Endothelial cell of umbilical vein (primary cell): ENCODE measurements around the gene SIPA1. TPM values are rescaled to one million over a fixed set of nuclear protein-coding genes. Genes with fewer than 3 reads are reported as not detected.

Source experiments
- BruUV-seq: library from RNA; stranded (reverse); fragments of 400-500 nt; replicated peaks from 2 replicates; lab custom pipeline; 2021; lab: Mats Ljungman, UMichigan
- CTCF ChIA-PET: fragments of 300-600, 350-600 bp; sonication (Branson Sonifier 250); formaldehyde crosslinking; loops from one replicate; lab custom pipeline; 2021; ENCODE audit warnings: antibody characterized with exemption, inconsistent platforms; lab: Charles Lee
- POLR2A ChIA-PET: fragments of 300-600, 350-600 bp; sonication (Branson Sonifier 250); formaldehyde crosslinking; loops from one replicate; lab custom pipeline; 2021; ENCODE audit warnings: antibody characterized with exemption, inconsistent platforms; lab: Charles Lee
- DNase-seq: peaks from one replicate; pipeline ENCODE4 v3.0.0-alpha.2; 2011; ENCODE audit warnings: low read depth, low spot score
- FAIRE-seq: peaks from 2 replicates; lab custom pipeline; 2011; peaks lifted over from hg19 to GRCh38; lab: Jason Lieb, UNC
- H2AFZ ChIP-seq: 2 replicates; pipeline ENCODE4 v1.6.0; 2012; ENCODE audit warnings: low read depth, low read length, control low read depth, inconsistent platforms
- H3K27ac ChIP-seq: 2 replicates; pipeline ENCODE4 v1.5.1; 2011; ENCODE audit warnings: low read depth, mild to moderate bottlenecking, control low read depth, low read length, moderate library complexity; ENCODE audit not compliant: insufficient read depth
- H3K27me3 ChIP-seq, 2 experiments: 2 replicates each; pipeline versions ENCODE4 v1.6.0 to v1.6.1; 2011; ENCODE audit warnings: low read length in 2 of 2, mixed read lengths in 1 of 2; ENCODE audit not compliant: control insufficient read depth in 2 of 2, insufficient read depth in 2 of 2
- H3K36me3 ChIP-seq, 2 experiments: 2 replicates in 1 of 2; 3 replicates in 1 of 2; pipeline ENCODE4 v1.5.1; 2011; ENCODE audit warnings: low read length in 2 of 2, mild to moderate bottlenecking in 1 of 2, moderate library complexity in 1 of 2; ENCODE audit not compliant: control insufficient read depth in 2 of 2, insufficient read depth in 2 of 2; ENCODE audit errors: extremely low read depth in 1 of 2
- H3K4me1 ChIP-seq: 3 replicates; pipeline ENCODE4 v1.5.1; 2011; ENCODE audit warnings: mild to moderate bottlenecking, low read length; ENCODE audit not compliant: control insufficient read depth, insufficient read depth; ENCODE audit errors: extremely low read depth
- H3K4me2 ChIP-seq: 2 replicates; pipeline ENCODE4 v1.6.1; 2011; ENCODE audit warnings: low read length, control low read depth, mixed read lengths; ENCODE audit not compliant: insufficient read depth
- H3K4me3 ChIP-seq, 3 experiments: fragments of 200-600 bp in 1 of 3; sonication (generic), shearing (Covaris generic) in 1 of 3; replicated peaks in 1 of 3; 2 replicates each; pipeline ENCODE4 v1.5.1; 2011 to 2016; ENCODE audit warnings: control low read depth in 3 of 3, low read length in 3 of 3, mild to moderate bottlenecking in 2 of 3, inconsistent platforms in 1 of 3, low read depth in 1 of 3, moderate library complexity in 1 of 3; ENCODE audit not compliant: insufficient read depth in 1 of 3
- H3K79me2 ChIP-seq: 2 replicates; pipeline ENCODE4 v1.6.0; 2012; ENCODE audit warnings: low read length, inconsistent platforms; ENCODE audit not compliant: control insufficient read depth, insufficient read depth
- H3K9ac ChIP-seq: replicated peaks from 2 replicates; pipeline ENCODE3; 2011; ENCODE audit warnings: low read length, control low read depth; ENCODE audit not compliant: insufficient read depth; ENCODE audit errors: extremely low read depth
- H3K9me1 ChIP-seq: replicated peaks from 3 replicates; pipeline ENCODE4 v1.6.0; 2011; ENCODE audit warnings: mild to moderate bottlenecking, low read length; ENCODE audit not compliant: control insufficient read depth, insufficient read depth; ENCODE audit errors: extremely low read depth
- H3K9me3 ChIP-seq: replicated peaks from 2 replicates; pipeline ENCODE4 v1.5.1; 2012; ENCODE audit warnings: low read length, inconsistent platforms; ENCODE audit not compliant: control insufficient read depth, insufficient read depth
- H4K20me1 ChIP-seq: replicated peaks from 2 replicates; pipeline ENCODE3; 2011; ENCODE audit warnings: mild to moderate bottlenecking, low read length; ENCODE audit not compliant: control insufficient read depth, insufficient read depth; ENCODE audit errors: extremely low read depth
- EZH2 ChIP-seq: IDR thresholded peaks from 2 replicates; pipeline ENCODE4 v1.6.1; 2012; ENCODE audit warnings: borderline replicate concordance, low read depth, mild to moderate bottlenecking, moderate library complexity, low read length, inconsistent platforms; ENCODE audit not compliant: severe bottlenecking
- FOS ChIP-seq: IDR thresholded peaks from 2 replicates; pipeline ENCODE4 v1.6.1; 2011; ENCODE audit warnings: mild to moderate bottlenecking, low read length, moderate library complexity, borderline replicate concordance; ENCODE audit not compliant: insufficient read depth
- GATA2 ChIP-seq: IDR thresholded peaks from 2 replicates; pipeline ENCODE4 v1.7.0; 2011; ENCODE audit warnings: low read depth, mild to moderate bottlenecking, moderate library complexity, mixed read lengths, low read length; ENCODE audit not compliant: insufficient read length, insufficient read depth
- JUN ChIP-seq: IDR thresholded peaks from 2 replicates; pipeline ENCODE4 v1.6.1; 2011; ENCODE audit warnings: borderline replicate concordance, low read depth; ENCODE audit not compliant: insufficient read length, insufficient read depth
- MYC ChIP-seq: IDR thresholded peaks from one replicate; pipeline ENCODE4 v1.6.1; 2011; ENCODE audit warnings: mild to moderate bottlenecking, low read depth, low read length
- POLR2A ChIP-seq: IDR thresholded peaks from 2 replicates; pipeline ENCODE4 v1.6.1; 2012; ENCODE audit warnings: low read depth, mild to moderate bottlenecking, control low read depth, low read length
- POLR2AphosphoS5 ChIP-seq: IDR thresholded peaks from 2 replicates; pipeline ENCODE4 v1.6.1; 2012; ENCODE audit warnings: low read depth, mild to moderate bottlenecking, control low read depth, low read length, moderate library complexity; ENCODE audit not compliant: insufficient read depth
- dilution Hi-C: fragments of 300-500 bp; cut with MboI; formaldehyde crosslinking; loops from one replicate; pipeline ENCODE4 v1.15.0; 2019; ENCODE audit warnings: low sequenced_read_pairs; ENCODE audit not compliant: extremely low pct_ligation_motif_present
- intact Hi-C: fragments of 100-400 bp; cut with micrococcal nuclease; formaldehyde crosslinking; loops from one replicate; pipeline ENCODE4 v1.10.0; 2022
- polyA plus RNA-seq, 4 experiments: library from polyadenylated mRNA; depleted of rRNA in 3 of 4; stranded (reverse) in 3 of 4; unstranded in 1 of 4; fragments of >200 nt; gene quantifications; 2 replicates each; pipeline versions ENCODE4 v1.2.1 to v1.2.3, GENCODE V29; 2011 to 2012; ENCODE audit warnings: missing spikeins in 1 of 4
- total RNA-seq: library from RNA; stranded (reverse); gene quantifications from 2 replicates; pipeline ENCODE4 v1.2.3, GENCODE V29; 2021
- TF ChIP-seq, protein P1 (sequence below): IDR thresholded peaks from 2 replicates; pipeline ENCODE4 v1.6.1; 2011; ENCODE audit not compliant: insufficient read depth, insufficient read length
- TF ChIP-seq, protein P2 (sequence below), 2 donors: IDR thresholded peaks; 1 replicate in 1 of 2; 2 replicates in 1 of 2; pipeline ENCODE4 v1.5.1; 2011; ENCODE audit warnings: low read length in 2 of 2, mild to moderate bottlenecking in 2 of 2, moderate library complexity in 2 of 2, control low read depth in 1 of 2, inconsistent platforms in 1 of 2, low read depth in 1 of 2; ENCODE audit not compliant: insufficient read depth in 1 of 2; ENCODE audit errors: extremely low read depth in 1 of 2

Gene SIPA1
- total and polyA plus RNA-seq, 2 donors (not counting 3 experiments of a cell fraction or from before 2014, with no cell fraction given) = 67.5 to 119 TPM

DNA sequence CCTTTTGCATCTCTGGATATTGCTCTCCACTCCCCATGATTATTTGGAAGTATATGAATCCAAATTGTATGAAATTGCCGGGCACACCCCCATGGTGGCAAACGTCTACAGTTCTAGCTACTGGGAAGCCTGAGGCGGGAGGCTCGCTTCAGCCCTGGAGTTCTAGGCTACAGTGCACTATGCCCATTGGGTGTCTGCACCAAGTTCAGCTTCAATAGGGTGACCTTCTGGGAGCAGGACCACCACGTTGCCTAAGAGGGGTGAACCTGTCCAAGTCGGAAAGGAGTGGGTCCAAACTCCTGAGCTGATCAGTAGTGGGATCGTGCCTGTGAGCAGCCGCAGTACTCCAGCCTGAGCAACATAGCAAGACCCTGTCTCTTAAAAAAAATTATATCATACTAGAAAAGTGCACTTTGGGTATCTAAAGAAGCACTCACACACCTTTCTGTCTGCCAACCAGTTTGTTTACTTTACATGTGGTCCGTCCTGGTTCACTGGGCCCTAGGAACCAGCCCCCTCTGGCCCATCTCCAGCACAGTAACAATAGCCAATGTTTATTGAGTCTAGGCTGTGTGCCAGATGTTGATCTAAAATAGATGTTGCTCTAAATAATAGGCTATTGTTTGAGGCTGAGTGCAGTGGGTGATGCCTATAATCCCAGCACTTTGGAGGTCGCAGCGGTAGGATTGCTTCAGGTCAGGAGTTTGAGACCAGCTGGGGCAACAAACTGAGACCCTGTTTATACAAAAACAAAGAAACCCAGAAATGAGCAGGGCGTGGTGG, 57.7 kb downstream of the SIPA1 start:
- no peak overlapping the region for H3K27ac ChIP-seq
- no peaks in the 10 kb centered on the region for H3K9me3 ChIP-seq
- intact Hi-C loops (no loop called here), dilution Hi-C loops (no loop called here)
- no peak overlapping the region for H3K4me2 ChIP-seq
- H3K27me3 ChIP-seq = peaks cover 3 to 7% of the 10 kb centered on the region in 2 experiments
- no peak overlapping the region for H3K9ac ChIP-seq
- CTCF ChIA-PET = interaction anchor here (4.2 kb wide), 1 partner anchor 10 kb away, joined by 13 read pairs; no protein-coding TSS in a partner anchor
- H3K9me1 ChIP-seq = no peaks in the 10 kb centered on the region
- no peak overlapping the region for H3K4me3 ChIP-seq
- DNase-seq = peak; percentile 95
- no peaks in the 10 kb centered on the region for H3K79me2 ChIP-seq
- POLR2A ChIA-PET = interaction anchor here (0.6 kb wide), 1 partner anchor 192 kb away, joined by 4 read pairs; the partner anchor contains the start of gene FIBP
- FAIRE-seq = peak; percentile 93
- TF ChIP-seq, protein P1, sequence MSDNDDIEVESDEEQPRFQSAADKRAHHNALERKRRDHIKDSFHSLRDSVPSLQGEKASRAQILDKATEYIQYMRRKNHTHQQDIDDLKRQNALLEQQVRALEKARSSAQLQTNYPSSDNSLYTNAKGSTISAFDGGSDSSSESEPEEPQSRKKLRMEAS = no peak
- TF ChIP-seq POLR2AphosphoS5 = no peak
- no peak for TF ChIP-seq JUN
- no peak for TF ChIP-seq FOS
- TF ChIP-seq POLR2A = no peak
- TF ChIP-seq, protein P2, sequence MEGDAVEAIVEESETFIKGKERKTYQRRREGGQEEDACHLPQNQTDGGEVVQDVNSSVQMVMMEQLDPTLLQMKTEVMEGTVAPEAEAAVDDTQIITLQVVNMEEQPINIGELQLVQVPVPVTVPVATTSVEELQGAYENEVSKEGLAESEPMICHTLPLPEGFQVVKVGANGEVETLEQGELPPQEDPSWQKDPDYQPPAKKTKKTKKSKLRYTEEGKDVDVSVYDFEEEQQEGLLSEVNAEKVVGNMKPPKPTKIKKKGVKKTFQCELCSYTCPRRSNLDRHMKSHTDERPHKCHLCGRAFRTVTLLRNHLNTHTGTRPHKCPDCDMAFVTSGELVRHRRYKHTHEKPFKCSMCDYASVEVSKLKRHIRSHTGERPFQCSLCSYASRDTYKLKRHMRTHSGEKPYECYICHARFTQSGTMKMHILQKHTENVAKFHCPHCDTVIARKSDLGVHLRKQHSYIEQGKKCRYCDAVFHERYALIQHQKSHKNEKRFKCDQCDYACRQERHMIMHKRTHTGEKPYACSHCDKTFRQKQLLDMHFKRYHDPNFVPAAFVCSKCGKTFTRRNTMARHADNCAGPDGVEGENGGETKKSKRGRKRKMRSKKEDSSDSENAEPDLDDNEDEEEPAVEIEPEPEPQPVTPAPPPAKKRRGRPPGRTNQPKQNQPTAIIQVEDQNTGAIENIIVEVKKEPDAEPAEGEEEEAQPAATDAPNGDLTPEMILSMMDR (IDR thresholded peaks at IDR 0.05; ENCODE audit: extremely low read depth in 1 of 2, insufficient read depth in 1 of 2, low read depth in 1 of 2, low read length in 2 of 2) = no peak
- no peak for TF ChIP-seq GATA2
- no peak for TF ChIP-seq MYC
- TF ChIP-seq EZH2 = no peak
- no peaks in the 10 kb centered on the region for H4K20me1 ChIP-seq
- BruUV-seq = no TSS peak
- peaks cover 9% of the 10 kb centered on the region for H3K4me1 ChIP-seq
- no peak overlapping the region for H2AFZ ChIP-seq
- no peaks in the 10 kb centered on the region for H3K36me3 ChIP-seq
